ENCODE data around the gene CIDEC.

The CIDEC gene

DNA sequence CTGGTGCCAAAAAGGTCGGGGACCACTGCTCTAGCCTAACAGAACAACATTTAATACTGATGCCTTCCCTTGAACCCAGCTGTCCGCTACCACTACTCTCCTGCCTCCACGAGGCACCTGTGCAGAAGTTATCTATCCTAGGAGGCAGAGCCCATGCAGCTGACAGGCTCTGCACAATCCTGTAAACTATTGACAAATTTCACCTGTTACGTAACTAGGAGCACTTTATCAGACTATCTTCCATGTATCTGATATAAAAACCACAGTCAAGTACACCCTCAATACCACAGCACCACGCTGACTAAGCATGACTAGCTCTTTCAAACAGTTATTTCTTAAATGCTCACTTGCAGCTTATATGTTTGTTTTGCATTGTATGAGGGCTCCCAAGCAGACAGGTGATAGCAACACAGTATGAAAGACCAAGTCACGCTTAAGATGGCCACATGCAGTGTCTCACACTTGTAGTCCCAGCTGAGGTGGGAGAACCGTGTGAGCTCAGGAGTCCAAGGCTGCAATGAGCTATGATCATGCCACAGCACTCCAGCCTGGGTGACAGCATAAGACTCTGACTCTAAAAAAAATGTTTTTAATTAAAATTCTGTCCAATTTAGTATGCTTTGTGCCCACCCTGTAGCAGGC, 32.4 kb upstream of the CIDEC start:
- DNase-seq (ENCODE audit: extremely low read depth, insufficient read length) = no peak
- TF ChIP-seq, protein P1, sequence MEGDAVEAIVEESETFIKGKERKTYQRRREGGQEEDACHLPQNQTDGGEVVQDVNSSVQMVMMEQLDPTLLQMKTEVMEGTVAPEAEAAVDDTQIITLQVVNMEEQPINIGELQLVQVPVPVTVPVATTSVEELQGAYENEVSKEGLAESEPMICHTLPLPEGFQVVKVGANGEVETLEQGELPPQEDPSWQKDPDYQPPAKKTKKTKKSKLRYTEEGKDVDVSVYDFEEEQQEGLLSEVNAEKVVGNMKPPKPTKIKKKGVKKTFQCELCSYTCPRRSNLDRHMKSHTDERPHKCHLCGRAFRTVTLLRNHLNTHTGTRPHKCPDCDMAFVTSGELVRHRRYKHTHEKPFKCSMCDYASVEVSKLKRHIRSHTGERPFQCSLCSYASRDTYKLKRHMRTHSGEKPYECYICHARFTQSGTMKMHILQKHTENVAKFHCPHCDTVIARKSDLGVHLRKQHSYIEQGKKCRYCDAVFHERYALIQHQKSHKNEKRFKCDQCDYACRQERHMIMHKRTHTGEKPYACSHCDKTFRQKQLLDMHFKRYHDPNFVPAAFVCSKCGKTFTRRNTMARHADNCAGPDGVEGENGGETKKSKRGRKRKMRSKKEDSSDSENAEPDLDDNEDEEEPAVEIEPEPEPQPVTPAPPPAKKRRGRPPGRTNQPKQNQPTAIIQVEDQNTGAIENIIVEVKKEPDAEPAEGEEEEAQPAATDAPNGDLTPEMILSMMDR (IDR thresholded peaks at IDR 0.05; ENCODE audit: insufficient read depth, low read length, poor library complexity, severe bottlenecking) = no peak
- H3K36me3 ChIP-seq (ENCODE audit: control insufficient read depth, insufficient read depth, low read length) = no peaks in the 10 kb centered on the region
- H3K4me3 ChIP-seq (replicated peaks; ENCODE audit: low read depth, low read length) = no peak overlapping the region
- no peaks in the 10 kb centered on the region; the same call in none of the 2 replicates for H3K27me3 ChIP-seq (replicated peaks; ENCODE audit: control insufficient read depth, insufficient read depth, low read length)

DNA sequence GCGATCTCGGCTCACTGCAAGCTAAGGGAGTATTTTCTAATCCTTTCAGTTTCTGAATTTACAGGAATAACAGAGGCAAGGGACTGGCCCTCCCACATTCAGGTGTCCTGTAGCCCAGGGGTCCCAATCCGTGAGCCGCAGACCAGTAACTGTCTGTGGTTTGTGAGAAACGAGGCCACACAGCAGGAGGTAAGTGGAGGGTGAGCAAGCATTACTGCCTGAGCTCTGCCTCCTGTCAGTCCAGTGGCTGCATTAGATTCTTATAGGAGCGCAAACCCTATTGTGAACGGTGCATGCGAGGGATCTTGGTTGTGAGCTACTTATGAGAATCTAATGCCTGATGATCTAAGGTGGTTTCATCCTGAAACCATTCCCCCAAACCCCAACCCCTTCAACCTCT, 31.8 kb upstream of the CIDEC start:
- TF ChIP-seq, protein P1 (IDR thresholded peaks at IDR 0.05; ENCODE audit: insufficient read depth, low read length, poor library complexity, severe bottlenecking) = no peak
- no peaks in the 10 kb centered on the region for H3K36me3 ChIP-seq (ENCODE audit: control insufficient read depth, insufficient read depth, low read length)
- DNase-seq (ENCODE audit: extremely low read depth, insufficient read length) = no peak
- H3K4me3 ChIP-seq (replicated peaks; ENCODE audit: low read depth, low read length) = no peak overlapping the region
- no peaks in the 10 kb centered on the region; the same call in none of the 2 replicates for H3K27me3 ChIP-seq (replicated peaks; ENCODE audit: control insufficient read depth, insufficient read depth, low read length)

GRCh38 chr3:9909221-9910013, 29.4 kb upstream of the CIDEC start:
- Histone ChIP-seq H3K4me3 (replicated peaks; ENCODE audit: low read depth, low read length) (no peak overlapping the region), H3K36me3 (ENCODE audit: control insufficient read depth, insufficient read depth, low read length) (no peaks in the 10 kb centered on the region), H3K27me3 (replicated peaks; ENCODE audit: control insufficient read depth, insufficient read depth, low read length) (no peaks in the 10 kb centered on the region)
- no peak for DNase-seq (ENCODE audit: extremely low read depth, insufficient read length)
- TF ChIP-seq, protein P1 (IDR thresholded peaks at IDR 0.05; ENCODE audit: insufficient read depth, low read length, poor library complexity, severe bottlenecking) = no peak

- H3K4me3 ChIP-seq (replicated peaks; ENCODE audit: low read depth, low read length) = no peak overlapping the region
- no peaks in the 10 kb centered on the region for H3K27me3 ChIP-seq (replicated peaks; ENCODE audit: control insufficient read depth, insufficient read depth, low read length)
- no peak for DNase-seq (ENCODE audit: extremely low read depth, insufficient read length)
- TF ChIP-seq, protein P1 (IDR thresholded peaks at IDR 0.05; ENCODE audit: insufficient read depth, low read length, poor library complexity, severe bottlenecking) = no peak
- no peaks in the 10 kb centered on the region for H3K36me3 ChIP-seq (ENCODE audit: control insufficient read depth, insufficient read depth, low read length)
Measured at GRCh38 chr3:9908286-9908685, 28.2 kb upstream of the CIDEC start.

DNA sequence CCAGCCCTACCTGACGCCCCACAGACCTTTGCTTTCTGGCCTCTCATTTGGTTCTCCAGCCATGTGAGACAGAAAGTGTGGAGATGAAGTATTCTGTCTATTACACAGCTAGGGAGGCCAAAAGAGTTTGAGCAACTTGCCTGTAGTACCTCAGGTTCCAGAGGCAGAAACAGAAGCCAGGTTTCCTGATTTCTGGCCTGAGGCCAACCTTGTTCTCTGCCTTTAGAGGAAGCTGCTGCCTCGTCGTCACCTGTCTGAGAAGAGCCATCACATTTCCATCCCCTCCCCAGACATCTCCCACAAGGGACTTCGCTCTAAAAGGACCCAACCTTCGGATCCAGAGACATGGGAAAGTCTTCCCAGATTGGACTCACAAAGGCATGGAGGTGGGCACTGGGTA, 26.4 kb upstream of the CIDEC start:
- DNase-seq (ENCODE audit: extremely low read depth, insufficient read length) = no peak
- TF ChIP-seq, protein P1 (IDR thresholded peaks at IDR 0.05; ENCODE audit: insufficient read depth, low read length, poor library complexity, severe bottlenecking) = no peak
- H3K27me3 ChIP-seq (replicated peaks; ENCODE audit: control insufficient read depth, insufficient read depth, low read length) = no peaks in the 10 kb centered on the region
- no peaks in the 10 kb centered on the region for H3K36me3 ChIP-seq (ENCODE audit: control insufficient read depth, insufficient read depth, low read length)
- no peak overlapping the region for H3K4me3 ChIP-seq (replicated peaks; ENCODE audit: low read depth, low read length)

All from GM06990 (cell line).